Endodermal cell (in vitro differentiated cells): Measurements from ENCODE around the gene ALCAM. TPM values are rescaled to one million over a fixed set of nuclear protein-coding genes. Genes with fewer than 3 reads are reported as not detected.

ENCODE experiments used
- DNase-seq: peaks from one replicate; pipeline ENCODE4 v3.0.0-alpha.2; 2017
- H3K27ac ChIP-seq: 2 replicates; pipeline ENCODE4 v1.5.1; 2013; ENCODE audit warnings: mild to moderate bottlenecking, low read depth, low read length, moderate library complexity
- H3K27me3 ChIP-seq: 2 replicates; pipeline ENCODE4 v1.6.1; 2013; ENCODE audit warnings: mild to moderate bottlenecking, low read length, moderate library complexity; ENCODE audit not compliant: insufficient read depth, control insufficient read depth, poor library complexity, severe bottlenecking
- H3K36me3 ChIP-seq: 2 replicates; pipeline ENCODE4 v1.7.0; 2013; ENCODE audit warnings: mild to moderate bottlenecking, low read length, moderate library complexity; ENCODE audit not compliant: control insufficient read depth, insufficient read depth
- H3K4me1 ChIP-seq: one replicate; pipeline ENCODE4 v1.7.0; 2013; ENCODE audit warnings: low read length; ENCODE audit not compliant: control insufficient read depth, insufficient read depth
- H3K4me3 ChIP-seq: 2 replicates; pipeline ENCODE4 v1.5.1; 2013; ENCODE audit warnings: mild to moderate bottlenecking, low read length, moderate library complexity
- H3K9ac ChIP-seq: 2 replicates; pipeline ENCODE4 v1.6.1; 2013; ENCODE audit warnings: mild to moderate bottlenecking, low read length, moderate library complexity; ENCODE audit not compliant: poor library complexity, severe bottlenecking; ENCODE audit errors: extremely low read depth
- H3K9me3 ChIP-seq: 2 replicates; pipeline ENCODE4 v1.6.1; 2013; ENCODE audit warnings: mild to moderate bottlenecking, low read length, moderate library complexity; ENCODE audit not compliant: control insufficient read depth
- H3K27ac Mint-ChIP-seq: 2 replicates; pipeline ENCODE4 v1.8.0; 2020; ENCODE audit warnings: mixed read lengths
- H3K27me3 Mint-ChIP-seq: 2 replicates; pipeline ENCODE4 v1.8.0; 2021; ENCODE audit warnings: mild to moderate bottlenecking, mixed read lengths; ENCODE audit not compliant: insufficient read depth
- H3K36me3 Mint-ChIP-seq: 2 replicates; pipeline ENCODE4 v1.8.0; 2020; ENCODE audit warnings: low read depth, mixed read lengths
- H3K4me1 Mint-ChIP-seq: 2 replicates; pipeline ENCODE4 v1.8.0; 2020; ENCODE audit warnings: mixed read lengths
- H3K4me3 Mint-ChIP-seq: 2 replicates; pipeline ENCODE4 v1.8.0; 2020; ENCODE audit warnings: mild to moderate bottlenecking, moderate library complexity, mixed read lengths
- H3K9me3 Mint-ChIP-seq: 2 replicates; pipeline ENCODE4 v1.8.0; 2020; ENCODE audit warnings: mild to moderate bottlenecking, mixed read lengths
- CTCF ChIP-seq: fragments of 200-600 bp; sonication (generic); conservative IDR thresholded peaks from 2 replicates; pipeline ENCODE4 v1.5.0; 2021; ENCODE audit warnings: antibody characterized with exemption, mild to moderate bottlenecking
- WGBS, 2 experiments: methylation state at CpG; one replicate each; pipeline versions ENCODE4 v1.1.5 to v1.1.7; 2013; ENCODE audit warnings: missing lambda C conversion rate in 2 of 2, mixed read lengths in 1 of 2; ENCODE audit not compliant: insufficient coverage in 1 of 2, insufficient read length in 1 of 2; 5-methylcytosine and 5-hydroxymethylcytosine counted together
- total RNA-seq, 2 donors: library from RNA; stranded (reverse); fragmentation: NEBNext Ultra II Directional in 1 of 2; extraction: Animal tissue kit (Norgen Biotek cat#: 25700) in 1 of 2; gene quantifications; 2 replicates in 1 of 2; 3 replicates in 1 of 2; pipeline ENCODE4 v1.2.1, GENCODE V29; 2021

The ALCAM gene
- total RNA-seq, 2 donors from 2014 or later = 19.3 to 36.5 TPM

GRCh38 chr3:105431200-105431599 is 64.5 kb downstream of the ALCAM start:
- H3K27ac Mint-ChIP-seq = no peak overlapping the region
- H3K9me3 Mint-ChIP-seq = peaks cover 9% of the 10 kb centered on the region
- H3K9me3 ChIP-seq = peaks cover 11% of the 10 kb centered on the region

GRCh38 chr3:105435277-105435676 is 68.6 kb downstream of the ALCAM start:
- H3K9me3 ChIP-seq = peaks cover 11% of the 10 kb centered on the region
- no peak overlapping the region for H3K27ac ChIP-seq
- peaks cover 3% of the 10 kb centered on the region for H3K4me1 ChIP-seq
- H3K9ac ChIP-seq = no peak overlapping the region
- Mint-ChIP-seq H3K27me3 (no peaks in the 10 kb centered on the region), H3K4me1 (peaks cover 10% of the 10 kb centered on the region), H3K36me3 (peaks cover 2% of the 10 kb centered on the region), H3K4me3 (no peak overlapping the region), H3K27ac (no peak overlapping the region), H3K9me3 (peaks cover 12% of the 10 kb centered on the region)
- TF ChIP-seq CTCF = peak; percentile 20
- no peaks in the 10 kb centered on the region for H3K36me3 ChIP-seq
- no peak for DNase-seq
- no peaks in the 10 kb centered on the region for H3K27me3 ChIP-seq
- WGBS, 2 experiments = 96 to 100% methylated on average over 2 to 3 of the region's 3 CpGs
- no peak overlapping the region for H3K4me3 ChIP-seq

More at GRCh38 chr3:105431200-105431599, 64.5 kb downstream of the ALCAM start:
- no peak overlapping the region for H3K27ac ChIP-seq
- no peaks in the 10 kb centered on the region for H3K27me3 Mint-ChIP-seq
- H3K4me3 Mint-ChIP-seq = no peak overlapping the region
- H3K4me1 ChIP-seq = peaks cover 5% of the 10 kb centered on the region
- DNase-seq = no peak
- TF ChIP-seq CTCF = no peak
- peaks cover 11% of the 10 kb centered on the region for H3K4me1 Mint-ChIP-seq
- no peaks in the 10 kb centered on the region for H3K27me3 ChIP-seq
- WGBS, 2 experiments = 92 to 97% methylated on average over 2 of the region's 2 CpGs
- no peak overlapping the region for H3K9ac ChIP-seq
- H3K36me3 ChIP-seq = no peaks in the 10 kb centered on the region
- peaks cover 2% of the 10 kb centered on the region for H3K36me3 Mint-ChIP-seq
- no peak overlapping the region for H3K4me3 ChIP-seq

GRCh38 chr3:105436687-105437086 is 70.0 kb downstream of the ALCAM start:
- no peak overlapping the region for H3K4me3 Mint-ChIP-seq
- H3K36me3 Mint-ChIP-seq = peaks cover 2% of the 10 kb centered on the region
- Histone ChIP-seq H3K9me3 (peaks cover 11% of the 10 kb centered on the region), H3K27ac (no peak overlapping the region), H3K27me3 (peaks cover 4% of the 10 kb centered on the region), H3K4me3 (no peak overlapping the region), H3K36me3 (no peaks in the 10 kb centered on the region), H3K4me1 (peaks cover 3% of the 10 kb centered on the region), H3K9ac (no peak overlapping the region)
- TF ChIP-seq CTCF = no peak
- H3K9me3 Mint-ChIP-seq = peaks cover 12% of the 10 kb centered on the region
- peaks cover 2% of the 10 kb centered on the region for H3K27me3 Mint-ChIP-seq
- no peak for DNase-seq
- peaks cover 22% of the 10 kb centered on the region for H3K4me1 Mint-ChIP-seq
- H3K27ac Mint-ChIP-seq = no peak overlapping the region
